Karpas-422 (cell line): Measurements from ENCODE around the gene ULK4. TPM values are rescaled to one million over a fixed set of nuclear protein-coding genes. Genes with fewer than 3 reads are reported as not detected.

ENCODE experiments used
- DNase-seq: peaks from one replicate; pipeline ENCODE4 v3.0.0-alpha.2; 2015
- H2AFZ ChIP-seq: fragments of 200-600 bp; sonication (generic); 2 replicates; pipeline ENCODE4 v1.6.1; 2014; ENCODE audit warnings: antibody characterized with exemption, low read length, mixed read lengths
- H3K27ac ChIP-seq: fragments of 200-600 bp; sonication (generic); 2 replicates; pipeline ENCODE4 v1.5.1; 2014; ENCODE audit warnings: mild to moderate bottlenecking, low read length, moderate library complexity
- H3K27me3 ChIP-seq: fragments of 200-600 bp; sonication (generic); 2 replicates; pipeline ENCODE4 v1.6.1; 2014; ENCODE audit warnings: low read length, mixed read lengths
- H3K36me3 ChIP-seq: fragments of 200-600 bp; sonication (generic); 2 replicates; pipeline ENCODE4 v1.6.1; 2014; ENCODE audit warnings: low read length, mixed read lengths; ENCODE audit not compliant: insufficient read depth
- H3K4me1 ChIP-seq: fragments of 200-600 bp; sonication (generic); 2 replicates; pipeline ENCODE4 v1.6.1; 2014; ENCODE audit warnings: mild to moderate bottlenecking, low read length, mixed read lengths
- H3K4me2 ChIP-seq: fragments of 200-600 bp; sonication (generic); 2 replicates; pipeline ENCODE4 v1.6.1; 2014; ENCODE audit warnings: low read length, low read depth, mild to moderate bottlenecking; ENCODE audit not compliant: poor library complexity, severe bottlenecking
- H3K4me3 ChIP-seq: fragments of 200-600 bp; sonication (generic); 2 replicates; pipeline ENCODE4 v1.5.1; 2014; ENCODE audit warnings: mild to moderate bottlenecking, antibody characterized with exemption, low read length, mixed read lengths
- H3K79me2 ChIP-seq: fragments of 200-600 bp; sonication (generic); 2 replicates; pipeline ENCODE4 v1.6.1; 2014; ENCODE audit warnings: mild to moderate bottlenecking, low read length, mixed read lengths
- H3K9ac ChIP-seq: fragments of 200-600 bp; sonication (generic); 2 replicates; pipeline ENCODE4 v1.6.0; 2014; ENCODE audit warnings: low read length
- H3K9me2 ChIP-seq: fragments of 200-600 bp; sonication (generic), shearing (Covaris generic); replicated peaks from 2 replicates; pipeline ENCODE4 v1.6.0; 2014; ENCODE audit warnings: mild to moderate bottlenecking, low read length, moderate library complexity; ENCODE audit not compliant: insufficient read depth
- H3K9me3 ChIP-seq: fragments of 300-700, 200-600 bp; sonication (generic); 2 replicates; pipeline ENCODE4 v1.6.1; 2014; ENCODE audit warnings: low read length, mixed read lengths
- H4K20me1 ChIP-seq: fragments of 200-600 bp; sonication (generic); 2 replicates; pipeline ENCODE4 v1.6.1; 2014; ENCODE audit warnings: mild to moderate bottlenecking, antibody characterized with exemption, low read length, low read depth; ENCODE audit not compliant: insufficient read depth
- total RNA-seq: library from RNA; depleted of rRNA; stranded (reverse); fragments of >200 nt; shearing (Covaris generic); gene quantifications from 2 replicates; pipeline ENCODE4 v1.2.3, GENCODE V29; 2014; ENCODE audit warnings: low replicate concordance

The ULK4 gene
- total RNA-seq, 1 experiment from 2014 or later = 8.8 TPM

DNA sequence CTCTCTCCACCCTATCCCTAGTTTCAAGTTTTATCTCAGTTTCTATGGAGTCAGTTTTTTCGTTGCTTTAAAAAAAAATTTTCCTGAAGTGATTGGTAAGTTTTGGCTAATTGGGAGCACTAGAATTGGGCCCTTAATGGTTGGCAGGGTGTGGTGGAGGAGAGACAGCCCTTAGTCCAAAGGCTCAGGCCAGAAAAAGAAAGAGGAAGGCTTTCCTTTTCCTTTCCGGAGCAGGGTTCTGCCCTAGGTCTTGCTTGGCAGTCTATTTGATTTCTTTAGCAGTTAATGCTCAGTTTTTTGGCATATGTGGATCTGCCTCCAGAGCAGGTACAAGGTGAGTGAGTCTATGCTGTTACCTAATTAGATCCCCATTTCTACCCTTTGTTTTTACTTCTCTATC is 739.9 kb downstream of the ULK4 start:
- Histone ChIP-seq H4K20me1 (peaks cover 38% of the 10 kb centered on the region; the same call in 1 of the 2 replicates), H3K9ac (no peak overlapping the region), H3K36me3 (peaks cover 41% of the 10 kb centered on the region), H3K79me2 (peaks cover 100% of the 10 kb centered on the region), H2AFZ (no peak overlapping the region), H3K9me2 (no peaks in the 10 kb centered on the region), H3K27ac (no peak overlapping the region), H3K9me3 (no peaks in the 10 kb centered on the region), H3K4me1 (peaks cover 25% of the 10 kb centered on the region), H3K4me3 (no peak overlapping the region), H3K4me2 (no peak overlapping the region), H3K27me3 (no peaks in the 10 kb centered on the region)
- DNase-seq = no peak

- Histone ChIP-seq H3K79me2 (peaks cover 100% of the 10 kb centered on the region), H3K36me3 (peaks cover 32% of the 10 kb centered on the region), H3K4me2 (no peak overlapping the region), H2AFZ (no peak overlapping the region), H3K9me2 (no peaks in the 10 kb centered on the region), H3K9me3 (no peaks in the 10 kb centered on the region), H3K4me3 (no peak overlapping the region), H3K27ac (no peak overlapping the region), H3K27me3 (no peaks in the 10 kb centered on the region), H4K20me1 (peaks cover 46% of the 10 kb centered on the region), H3K4me1 (peaks cover 32% of the 10 kb centered on the region), H3K9ac (no peak overlapping the region)
- no peak for DNase-seq
These were observed 740.8 kb downstream of the ULK4 start for GRCh38 chr3:41220906-41221677.

DNA sequence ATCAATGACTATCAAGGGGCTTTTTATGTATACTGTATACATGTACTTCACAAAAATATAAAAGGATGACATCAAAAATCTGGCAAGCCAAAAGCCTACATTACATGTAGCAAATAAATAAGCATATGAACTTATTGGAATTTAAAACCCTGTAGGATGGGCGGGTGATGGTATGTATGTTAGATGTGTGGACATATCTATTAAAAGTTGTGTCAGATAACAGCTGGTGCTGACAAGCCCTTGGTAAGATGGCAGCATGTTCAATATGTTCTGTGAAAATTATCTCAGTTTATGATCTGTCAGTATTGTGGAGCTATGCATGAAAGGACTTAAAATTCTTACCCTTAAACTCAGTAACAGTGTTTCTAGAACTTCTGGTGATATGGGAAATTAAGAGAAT is 742.5 kb downstream of the ULK4 start:
- H4K20me1 ChIP-seq = peaks cover 55% of the 10 kb centered on the region
- H3K4me3 ChIP-seq = no peak overlapping the region
- no peaks in the 10 kb centered on the region for H3K9me3 ChIP-seq
- H3K79me2 ChIP-seq = peaks cover 100% of the 10 kb centered on the region
- no peak overlapping the region for H2AFZ ChIP-seq
- H3K36me3 ChIP-seq = peaks cover 15% of the 10 kb centered on the region
- H3K4me2 ChIP-seq = no peak overlapping the region
- peaks cover 37% of the 10 kb centered on the region for H3K4me1 ChIP-seq
- H3K27me3 ChIP-seq = no peaks in the 10 kb centered on the region
- no peaks in the 10 kb centered on the region for H3K9me2 ChIP-seq
- no peak for DNase-seq
- H3K27ac ChIP-seq = no peak overlapping the region
- H3K9ac ChIP-seq = no peak overlapping the region

DNA sequence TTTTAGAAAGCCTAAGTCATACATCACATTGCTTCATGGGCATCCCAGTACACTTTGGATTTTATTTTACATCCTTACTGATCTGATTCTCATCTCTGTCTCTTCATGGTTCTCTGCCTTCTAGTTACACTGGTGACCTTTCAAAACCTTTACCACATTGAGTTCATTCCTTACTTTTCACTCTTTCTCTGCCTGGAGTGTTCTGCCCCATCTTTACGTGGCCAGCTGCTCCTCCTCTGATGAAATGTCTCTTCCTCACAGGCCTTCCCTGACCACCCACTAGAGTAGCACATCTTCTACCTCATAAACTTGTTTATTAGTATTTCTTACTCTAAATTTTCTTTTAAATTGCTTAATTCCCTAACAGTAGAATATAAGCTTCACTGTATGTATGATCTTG is 744.9 kb downstream of the ULK4 start:
- no peak overlapping the region for H2AFZ ChIP-seq
- H3K9me3 ChIP-seq = no peaks in the 10 kb centered on the region
- no peaks in the 10 kb centered on the region for H3K27me3 ChIP-seq
- 0 out of 2 replicates have a peak, but pooled peaks cover 4% of the 10 kb centered on the region for H3K36me3 ChIP-seq
- no peak overlapping the region for H3K9ac ChIP-seq
- no peak overlapping the region for H3K4me2 ChIP-seq
- no peak for DNase-seq
- H3K4me3 ChIP-seq = no peak overlapping the region
- peaks cover 64% of the 10 kb centered on the region for H4K20me1 ChIP-seq
- H3K79me2 ChIP-seq = peaks cover 100% of the 10 kb centered on the region
- peaks cover 52% of the 10 kb centered on the region for H3K4me1 ChIP-seq
- no peaks in the 10 kb centered on the region for H3K9me2 ChIP-seq
- H3K27ac ChIP-seq = no peak overlapping the region

DNA sequence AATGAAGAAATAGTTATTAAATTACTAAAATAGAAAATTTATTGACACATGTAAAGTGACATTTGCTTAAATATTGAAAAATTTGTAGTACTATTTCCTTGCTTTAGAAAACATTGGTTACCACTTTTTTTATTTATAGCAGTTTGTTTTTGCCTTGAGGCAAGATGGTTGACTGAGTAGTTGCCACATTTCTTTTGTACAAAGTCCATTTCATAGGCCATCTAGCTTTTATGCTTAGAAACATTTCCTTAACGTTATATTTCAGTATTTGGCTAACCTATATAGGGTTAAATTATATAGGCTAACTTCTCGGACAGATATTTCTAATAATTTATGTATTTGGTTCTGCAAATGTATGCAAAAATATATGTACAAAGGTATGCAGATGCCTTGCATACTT is 745.5 kb downstream of the ULK4 start:
- no peak overlapping the region for H3K4me2 ChIP-seq
- no peaks in the 10 kb centered on the region for H3K9me3 ChIP-seq

DNA sequence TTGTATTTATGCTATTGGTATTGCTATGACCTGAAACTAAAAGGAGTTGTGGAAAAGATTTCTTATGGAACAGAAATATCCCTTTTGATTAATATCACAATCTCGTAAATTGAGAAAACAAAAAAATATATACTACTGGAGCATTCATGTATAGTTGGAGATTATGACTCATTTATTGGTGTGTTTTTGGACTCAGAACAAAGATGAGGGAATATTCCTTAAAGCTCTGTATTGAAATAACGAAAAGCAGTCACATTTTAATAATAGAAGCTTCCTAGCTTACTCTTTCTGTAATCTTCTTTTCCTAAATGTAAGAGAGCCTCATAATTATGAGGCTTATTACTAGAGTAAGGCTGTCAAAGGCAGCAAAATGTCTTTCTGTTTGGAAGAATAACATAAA is 748.3 kb downstream of the ULK4 start:
- no peaks in the 10 kb centered on the region for H3K9me2 ChIP-seq
- peaks cover 43% of the 10 kb centered on the region for H3K4me1 ChIP-seq
- H3K27me3 ChIP-seq = no peaks in the 10 kb centered on the region
- H3K9ac ChIP-seq = no peak overlapping the region
- H2AFZ ChIP-seq = no peak overlapping the region
- H4K20me1 ChIP-seq = peaks cover 71% of the 10 kb centered on the region
- no peak overlapping the region for H3K27ac ChIP-seq
- peaks cover 99% of the 10 kb centered on the region for H3K79me2 ChIP-seq
- no peaks in the 10 kb centered on the region for H3K9me3 ChIP-seq
- no peak overlapping the region for H3K4me2 ChIP-seq
- H3K4me3 ChIP-seq = no peak overlapping the region
- no peak for DNase-seq
- H3K36me3 ChIP-seq = peaks cover 7% of the 10 kb centered on the region; the same call in 1 of the 2 replicates

More for the DNA sequence above, 745.5 kb downstream of the ULK4 start:
- H3K9ac ChIP-seq = no peak overlapping the region
- H2AFZ ChIP-seq = no peak overlapping the region
- H3K27me3 ChIP-seq = no peaks in the 10 kb centered on the region
- no peak overlapping the region for H3K27ac ChIP-seq
- peaks cover 64% of the 10 kb centered on the region for H4K20me1 ChIP-seq
- peaks cover 100% of the 10 kb centered on the region for H3K79me2 ChIP-seq
- H3K36me3 ChIP-seq = 0 out of 2 replicates have a peak, but pooled peaks cover 4% of the 10 kb centered on the region
- H3K9me2 ChIP-seq = no peaks in the 10 kb centered on the region
- H3K4me3 ChIP-seq = no peak overlapping the region
- peaks cover 49% of the 10 kb centered on the region for H3K4me1 ChIP-seq
- no peak for DNase-seq

- DNase-seq = no peak
- peaks cover 79% of the 10 kb centered on the region for H4K20me1 ChIP-seq
- no peak overlapping the region for H2AFZ ChIP-seq
- no peak overlapping the region for H3K4me3 ChIP-seq
- H3K27me3 ChIP-seq = no peaks in the 10 kb centered on the region
- H3K36me3 ChIP-seq = peaks cover 7% of the 10 kb centered on the region; the same call in 1 of the 2 replicates
- peaks cover 99% of the 10 kb centered on the region for H3K79me2 ChIP-seq
- H3K27ac ChIP-seq = no peak overlapping the region
- no peaks in the 10 kb centered on the region for H3K9me2 ChIP-seq
- no peak overlapping the region for H3K9ac ChIP-seq
- H3K4me1 ChIP-seq = peaks cover 39% of the 10 kb centered on the region
- no peaks in the 10 kb centered on the region for H3K9me3 ChIP-seq
- no peak overlapping the region for H3K4me2 ChIP-seq
These were observed 749.8 kb downstream of the ULK4 start for GRCh38 chr3:41212088-41212487.

GRCh38 chr3:41210966-41211365 is 750.9 kb downstream of the ULK4 start:
- H3K27ac ChIP-seq = no peak overlapping the region
- H3K4me3 ChIP-seq = no peak overlapping the region
- H3K9me2 ChIP-seq = no peaks in the 10 kb centered on the region
- H2AFZ ChIP-seq = no peak overlapping the region
- H3K36me3 ChIP-seq = peaks cover 7% of the 10 kb centered on the region; the same call in 1 of the 2 replicates
- no peak overlapping the region for H3K9ac ChIP-seq
- peaks cover 99% of the 10 kb centered on the region for H3K79me2 ChIP-seq
- peaks cover 81% of the 10 kb centered on the region for H4K20me1 ChIP-seq
- H3K4me2 ChIP-seq = no peak overlapping the region
- no peak for DNase-seq
- peaks cover 31% of the 10 kb centered on the region for H3K4me1 ChIP-seq
- no peaks in the 10 kb centered on the region for H3K9me3 ChIP-seq
- H3K27me3 ChIP-seq = no peaks in the 10 kb centered on the region
